HG02642 (cell line): ENCODE data around the gene TARBP1.

Experiments used
- ATAC-seq: cut with Tn5 transposase; IDR thresholded peaks from one replicate; pipeline ENCODE4 v1.9.1; 2021; ENCODE audit warnings: mild to moderate bottlenecking; ENCODE audit not compliant: unreplicated experiment, poor library complexity

Gene TARBP1

GRCh38 chr1:234484991-234485739 lies 6.2 kb upstream of the TARBP1 start:
- ATAC-seq = no peak

GRCh38 chr1:234484218-234484617 lies 5.2 kb upstream of the TARBP1 start:
- no peak for ATAC-seq

DNA sequence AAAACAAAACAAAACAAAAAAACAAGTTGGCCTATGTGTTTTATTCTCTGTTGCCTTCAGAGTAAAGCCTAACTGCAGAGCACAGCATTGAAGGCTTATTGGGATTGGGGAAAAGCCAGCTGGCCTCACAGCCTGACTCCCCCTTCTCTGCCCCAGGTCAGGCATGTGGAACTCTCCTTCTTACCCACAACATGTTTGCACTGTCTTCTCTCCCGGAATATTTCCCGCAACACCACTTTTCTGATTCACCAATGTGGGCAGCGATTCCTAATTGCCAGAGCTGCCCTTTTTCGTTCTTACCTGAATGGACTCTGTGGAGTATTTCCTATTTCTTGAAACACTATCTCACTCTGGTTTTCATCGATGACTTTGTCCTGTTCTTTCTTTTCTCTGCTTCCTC lies 2.8 kb upstream of the TARBP1 start:
- ATAC-seq = no peak

GRCh38 chr1:234479866-234480265 lies 887 bp upstream of the TARBP1 start:
- ATAC-seq = no peak

- ATAC-seq = no peak
Observed at GRCh38 chr1:234479310-234479559, 256 bp upstream of the TARBP1 start.

GRCh38 chr1:234478152-234478480 lies 863 bp downstream of the TARBP1 start:
- ATAC-seq = peak; percentile 73

GRCh38 chr1:234477386-234478151 lies 1.4 kb downstream of the TARBP1 start:
- ATAC-seq = no peak

DNA sequence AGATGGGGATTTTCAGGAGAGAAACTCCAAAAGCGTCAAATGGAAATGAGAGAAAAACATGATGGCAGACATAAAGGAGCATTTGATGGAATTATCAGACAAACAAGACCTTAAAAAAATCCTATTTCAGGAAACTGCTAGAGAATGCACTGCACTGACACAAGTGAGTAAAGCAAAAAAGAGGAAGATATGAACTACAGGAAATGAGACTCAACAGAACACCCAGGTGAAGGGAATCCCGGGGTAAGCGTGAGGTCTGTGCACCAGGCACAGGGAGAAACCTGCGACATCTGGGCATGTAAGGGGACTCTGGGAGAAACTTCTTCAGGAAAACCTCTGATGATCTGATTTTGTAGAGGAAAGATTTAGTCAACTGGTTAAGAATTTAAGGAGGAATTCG lies 2.8 kb downstream of the TARBP1 start:
- ATAC-seq = no peak

GRCh38 chr1:234475167-234475793 lies 3.7 kb downstream of the TARBP1 start:
- ATAC-seq = no peak

GRCh38 chr1:234474375-234474774 lies 4.6 kb downstream of the TARBP1 start:
- no peak for ATAC-seq

DNA sequence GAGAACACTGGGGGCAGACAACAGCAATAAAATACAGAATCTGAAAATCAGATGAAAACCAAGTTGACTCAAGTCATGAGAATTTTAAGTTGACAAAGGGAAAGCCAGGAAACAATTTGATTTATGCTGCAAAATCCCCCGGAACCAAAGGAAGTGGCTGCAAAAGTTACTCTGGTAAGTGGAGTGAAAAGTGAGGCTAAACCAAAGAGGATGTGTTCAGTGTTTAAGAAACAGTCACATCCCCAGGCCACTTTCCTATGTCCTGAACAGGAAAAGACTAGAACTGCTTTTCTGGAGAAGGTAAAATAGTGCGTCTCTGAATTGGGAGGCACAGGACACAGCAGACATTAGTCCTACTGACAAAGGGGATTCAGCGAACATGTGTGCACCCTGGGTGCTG lies 5.9 kb downstream of the TARBP1 start:
- ATAC-seq = no peak

DNA sequence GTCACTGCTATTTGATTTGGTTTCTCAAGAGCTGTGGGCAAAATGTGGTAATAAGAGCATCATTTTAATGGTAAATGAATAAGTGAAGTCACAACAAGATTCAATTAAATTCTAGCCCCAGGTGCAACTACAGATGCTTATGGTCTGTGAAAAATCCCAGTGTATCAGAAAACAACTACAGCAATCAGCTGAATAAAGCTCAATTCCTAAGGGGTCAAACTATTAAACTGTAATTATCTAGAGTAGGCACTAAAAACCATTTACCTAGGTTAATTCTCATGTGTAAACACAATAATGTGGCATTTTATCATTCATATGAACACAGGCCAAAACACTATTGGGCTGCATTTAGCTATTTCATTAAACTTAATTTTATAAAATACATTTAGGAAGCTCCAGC lies 9.6 kb downstream of the TARBP1 start:
- ATAC-seq = no peak

DNA sequence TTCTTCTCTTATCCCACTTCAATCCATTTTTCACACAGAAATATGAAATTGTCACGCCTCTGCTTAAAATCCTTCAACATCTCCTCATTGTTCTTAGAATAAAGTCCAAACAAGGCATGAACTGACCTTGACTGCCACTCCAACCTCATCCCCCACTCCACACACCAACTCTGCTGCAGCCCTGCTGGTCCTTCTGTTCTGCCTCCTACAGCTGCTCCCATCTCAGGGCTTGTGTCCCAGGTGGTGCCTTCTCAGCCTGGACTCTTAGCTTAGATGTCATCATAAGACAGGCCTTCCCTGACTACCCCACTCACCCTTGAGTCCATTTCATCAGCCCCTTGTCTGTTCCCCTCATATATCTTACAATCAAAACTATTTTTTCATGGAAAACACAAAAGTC lies 10.4 kb downstream of the TARBP1 start:
- no peak for ATAC-seq

GRCh38 chr1:234467821-234468220 lies 11.2 kb downstream of the TARBP1 start:
- no peak for ATAC-seq

- ATAC-seq = no peak
Observed at GRCh38 chr1:234466945-234467344, 12.0 kb downstream of the TARBP1 start.

GRCh38 chr1:234463749-234464148 lies 15.2 kb downstream of the TARBP1 start:
- ATAC-seq = no peak

GRCh38 chr1:234460652-234461051 lies 18.3 kb downstream of the TARBP1 start:
- no peak for ATAC-seq

DNA sequence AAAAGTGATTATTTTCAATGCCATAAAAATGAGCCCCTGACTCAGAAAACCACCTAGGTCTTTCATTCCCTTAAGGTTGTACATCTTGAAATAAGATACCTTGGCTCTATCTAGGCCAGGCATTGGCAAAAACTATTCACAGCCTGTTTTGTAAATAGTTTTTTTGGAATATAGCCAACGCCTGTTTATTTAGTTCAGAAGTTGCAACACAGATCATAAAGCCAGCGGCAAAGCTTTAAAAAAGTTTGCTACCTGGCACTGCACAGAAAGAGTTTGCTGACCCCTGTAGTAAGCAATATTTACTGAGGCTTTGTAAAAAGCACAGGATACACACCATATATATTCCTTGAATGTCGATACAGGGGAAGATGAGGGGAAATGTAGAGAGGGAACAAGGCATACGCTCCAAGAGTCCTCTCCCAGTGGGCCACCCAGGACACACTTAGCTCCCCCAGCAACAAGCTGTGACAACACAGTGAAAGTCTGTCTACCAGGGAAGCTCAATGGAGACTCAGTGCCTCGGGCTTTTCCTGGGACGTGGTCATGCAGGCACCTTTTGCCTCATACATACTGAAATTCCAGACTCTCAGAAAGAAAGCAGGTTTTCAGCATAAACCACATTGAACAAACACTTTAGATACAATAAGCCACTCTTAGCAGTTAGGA lies 20.5 kb downstream of the TARBP1 start:
- no peak for ATAC-seq

GRCh38 chr1:234454926-234455325 lies 24.1 kb downstream of the TARBP1 start:
- ATAC-seq = no peak

GRCh38 chr1:234452406-234452965 lies 26.5 kb downstream of the TARBP1 start:
- ATAC-seq = no peak

DNA sequence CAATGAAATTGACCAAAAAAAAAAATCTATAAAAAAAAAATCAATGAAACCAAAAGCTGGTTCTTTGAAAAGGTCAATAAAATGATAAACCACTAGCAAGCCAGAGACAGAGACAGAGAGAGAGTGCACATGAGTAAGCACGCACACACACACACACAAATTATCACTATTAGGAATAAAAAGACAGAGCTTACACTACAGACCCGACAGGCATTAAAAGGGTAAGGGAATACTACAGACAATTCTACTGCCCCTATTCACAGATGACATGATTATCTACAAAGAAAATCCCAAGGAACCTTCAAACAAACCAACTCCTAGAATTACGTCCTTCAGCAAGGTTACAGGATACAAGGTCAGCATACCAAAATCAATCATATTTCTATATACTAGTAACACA lies 38.6 kb downstream of the TARBP1 start:
- no peak for ATAC-seq
